Loucy (cell line): ENCODE measurements around the gene EPHA6.

ENCODE experiments used
- H2AFZ ChIP-seq: fragments of 200-600 bp; sonication (generic); 2 replicates; pipeline ENCODE4 v1.6.0; 2016; ENCODE audit warnings: antibody characterized with exemption, mild to moderate bottlenecking, low read length, moderate library complexity
- H3F3A ChIP-seq: fragments of 200-600 bp; 2 replicates; pipeline ENCODE4 v1.6.0; 2016; ENCODE audit warnings: antibody characterized with exemption, low read depth, mild to moderate bottlenecking
- H3K27me3 ChIP-seq: fragments of 200-600 bp; sonication (generic); 2 replicates; pipeline ENCODE4 v1.6.1; 2014; ENCODE audit warnings: low read length, mild to moderate bottlenecking; ENCODE audit not compliant: insufficient read depth, poor library complexity, severe bottlenecking
- H3K36me3 ChIP-seq: fragments of 200-600 bp; sonication (generic); 2 replicates; pipeline ENCODE4 v1.6.1; 2016; ENCODE audit warnings: low read length; ENCODE audit not compliant: insufficient read depth
- H3K4me1 ChIP-seq: fragments of 200-600 bp; sonication (generic); 2 replicates; pipeline ENCODE4 v1.5.1; 2014; ENCODE audit warnings: low read length, mild to moderate bottlenecking; ENCODE audit not compliant: insufficient read depth, poor library complexity, severe bottlenecking
- H3K4me2 ChIP-seq: fragments of 200-600 bp; sonication (generic); 2 replicates; pipeline ENCODE4 v1.6.0; 2014; ENCODE audit warnings: antibody characterized with exemption, low read length, low read depth, mild to moderate bottlenecking; ENCODE audit not compliant: poor library complexity, severe bottlenecking
- H3K4me3 ChIP-seq: fragments of 200-600 bp; sonication (generic); 2 replicates; pipeline ENCODE4 v1.5.1; 2014; ENCODE audit warnings: low read length, mild to moderate bottlenecking, mixed read lengths; ENCODE audit not compliant: poor library complexity, severe bottlenecking
- H3K79me2 ChIP-seq: fragments of 200-600 bp; sonication (generic); 2 replicates; pipeline ENCODE4 v1.6.1; 2014; ENCODE audit warnings: low read length; ENCODE audit not compliant: insufficient read depth
- H3K9ac ChIP-seq: fragments of 200-600 bp; sonication (generic); 2 replicates; pipeline ENCODE4 v1.6.0; 2014; ENCODE audit warnings: mild to moderate bottlenecking, low read depth, low read length, moderate library complexity; ENCODE audit not compliant: poor library complexity, severe bottlenecking
- H3K9me2 ChIP-seq: fragments of 200-600 bp; sonication (generic); replicated peaks from 2 replicates; pipeline ENCODE4 v1.6.1; 2016; ENCODE audit warnings: low read depth, low read length, mixed read lengths
- H3K9me3 ChIP-seq: fragments of 200-600 bp; sonication (generic); 2 replicates; pipeline ENCODE4 v1.6.1; 2014; ENCODE audit warnings: mild to moderate bottlenecking, antibody characterized with exemption, low read length, low read depth; ENCODE audit not compliant: insufficient read depth
- H4K20me1 ChIP-seq: fragments of 200-600 bp; sonication (generic); 2 replicates; pipeline ENCODE4 v1.6.0; 2014; ENCODE audit warnings: antibody characterized with exemption, low read length, mild to moderate bottlenecking; ENCODE audit not compliant: insufficient read depth, poor library complexity, severe bottlenecking
- EZH2phosphoT487 ChIP-seq: fragments of 200-600 bp; IDR thresholded peaks from 2 replicates; pipeline ENCODE4 v1.6.1; 2018; ENCODE audit warnings: antibody characterized with exemption, mild to moderate bottlenecking, moderate library complexity, borderline replicate concordance
- TF ChIP-seq, protein P1 (sequence below): fragments of 200-600 bp; sonication (generic); conservative IDR thresholded peaks from 2 replicates; pipeline ENCODE4 v1.5.1; 2014; ENCODE audit warnings: mild to moderate bottlenecking, antibody characterized with exemption, low read length

EPHA6 gene

DNA sequence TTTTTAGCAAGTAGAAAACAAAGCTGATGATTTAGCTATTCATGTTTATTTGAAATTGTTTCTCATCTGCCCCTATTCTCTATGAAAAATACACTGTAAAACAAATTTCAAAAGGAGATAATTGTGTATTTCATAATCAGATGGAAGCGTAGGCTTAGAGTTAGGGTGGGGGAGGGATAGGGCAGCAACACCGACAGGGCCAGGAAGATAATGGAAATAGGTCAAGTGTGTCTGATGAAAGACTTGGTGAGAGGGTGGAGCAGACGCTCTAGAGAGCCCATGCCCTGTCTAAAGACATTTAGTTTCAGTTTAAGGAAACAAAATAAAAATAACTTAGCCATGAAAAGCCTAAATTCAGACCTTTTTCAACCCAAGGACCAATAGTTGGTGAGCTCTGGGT lies 898.5 kb downstream of the EPHA6 start:
- H3K9ac ChIP-seq, result no peak overlapping the region
- no peak overlapping the region for H2AFZ ChIP-seq
- H3K79me2 ChIP-seq, result no peaks in the 10 kb centered on the region
- H3K27me3 ChIP-seq, result no peaks in the 10 kb centered on the region
- H3K36me3 ChIP-seq, result no peaks in the 10 kb centered on the region
- no peaks in the 10 kb centered on the region for H3K9me3 ChIP-seq
- H4K20me1 ChIP-seq, result no peaks in the 10 kb centered on the region
- H3K4me2 ChIP-seq, result no peak overlapping the region
- no peaks in the 10 kb centered on the region for H3K4me1 ChIP-seq
- TF ChIP-seq, protein P1, sequence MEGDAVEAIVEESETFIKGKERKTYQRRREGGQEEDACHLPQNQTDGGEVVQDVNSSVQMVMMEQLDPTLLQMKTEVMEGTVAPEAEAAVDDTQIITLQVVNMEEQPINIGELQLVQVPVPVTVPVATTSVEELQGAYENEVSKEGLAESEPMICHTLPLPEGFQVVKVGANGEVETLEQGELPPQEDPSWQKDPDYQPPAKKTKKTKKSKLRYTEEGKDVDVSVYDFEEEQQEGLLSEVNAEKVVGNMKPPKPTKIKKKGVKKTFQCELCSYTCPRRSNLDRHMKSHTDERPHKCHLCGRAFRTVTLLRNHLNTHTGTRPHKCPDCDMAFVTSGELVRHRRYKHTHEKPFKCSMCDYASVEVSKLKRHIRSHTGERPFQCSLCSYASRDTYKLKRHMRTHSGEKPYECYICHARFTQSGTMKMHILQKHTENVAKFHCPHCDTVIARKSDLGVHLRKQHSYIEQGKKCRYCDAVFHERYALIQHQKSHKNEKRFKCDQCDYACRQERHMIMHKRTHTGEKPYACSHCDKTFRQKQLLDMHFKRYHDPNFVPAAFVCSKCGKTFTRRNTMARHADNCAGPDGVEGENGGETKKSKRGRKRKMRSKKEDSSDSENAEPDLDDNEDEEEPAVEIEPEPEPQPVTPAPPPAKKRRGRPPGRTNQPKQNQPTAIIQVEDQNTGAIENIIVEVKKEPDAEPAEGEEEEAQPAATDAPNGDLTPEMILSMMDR, result no peak
- TF ChIP-seq EZH2phosphoT487, result no peak
- no peaks in the 10 kb centered on the region for H3F3A ChIP-seq
- H3K9me2 ChIP-seq, result no peaks in the 10 kb centered on the region
- H3K4me3 ChIP-seq, result no peak overlapping the region

- H3K4me3 ChIP-seq, result no peak overlapping the region
Measured at GRCh38 chr3:97713634-97714033, 899.2 kb downstream of the EPHA6 start.

DNA sequence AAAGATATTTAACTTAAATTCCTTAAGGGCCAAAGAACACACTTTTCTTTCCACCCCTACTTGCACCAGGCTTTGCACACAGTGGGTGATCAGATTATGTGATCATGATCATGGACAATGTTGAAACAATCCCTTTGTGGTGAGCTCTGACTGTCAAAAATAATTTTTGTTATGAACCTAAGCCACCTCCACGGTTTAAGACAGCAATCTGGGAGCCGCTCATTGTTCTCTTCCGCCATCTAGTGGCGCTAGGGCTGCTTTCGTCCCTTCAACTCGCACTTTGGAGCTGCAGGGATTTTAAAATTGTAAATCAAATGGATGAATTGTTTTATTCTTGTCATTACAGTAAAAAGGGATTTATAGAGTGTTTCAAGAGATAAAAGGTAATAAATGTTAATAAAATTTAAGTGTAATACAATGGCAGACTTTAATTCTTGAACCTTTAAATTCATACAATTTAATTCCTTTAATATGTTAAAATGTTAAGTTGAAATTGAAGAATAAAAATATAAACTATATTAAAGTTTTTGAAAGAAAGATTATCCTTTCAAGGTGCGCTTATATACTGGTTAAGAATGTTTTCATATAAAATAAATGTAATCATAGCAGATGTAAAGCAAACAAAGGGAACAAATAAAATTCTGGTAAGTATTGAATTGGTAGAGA lies 904.9 kb downstream of the EPHA6 start:
- Histone ChIP-seq H4K20me1 (no peaks in the 10 kb centered on the region), H2AFZ (no peak overlapping the region), H3K9ac (no peak overlapping the region), H3K79me2 (no peaks in the 10 kb centered on the region), H3F3A (no peaks in the 10 kb centered on the region), H3K4me2 (no peak overlapping the region), H3K36me3 (no peaks in the 10 kb centered on the region), H3K27me3 (no peaks in the 10 kb centered on the region), H3K9me2 (no peaks in the 10 kb centered on the region), H3K4me1 (no peaks in the 10 kb centered on the region), H3K4me3 (no peak overlapping the region), H3K9me3 (no peaks in the 10 kb centered on the region)
- TF ChIP-seq, protein P1, result peak; percentile 95
- TF ChIP-seq EZH2phosphoT487, result no peak

More at GRCh38 chr3:97713634-97714033, 899.2 kb downstream of the EPHA6 start:
- Histone ChIP-seq H2AFZ (no peak overlapping the region), H3K9me3 (no peaks in the 10 kb centered on the region), H3F3A (no peaks in the 10 kb centered on the region), H3K79me2 (no peaks in the 10 kb centered on the region), H3K9ac (no peak overlapping the region), H3K4me2 (no peak overlapping the region), H3K27me3 (no peaks in the 10 kb centered on the region), H4K20me1 (no peaks in the 10 kb centered on the region), H3K36me3 (no peaks in the 10 kb centered on the region), H3K9me2 (no peaks in the 10 kb centered on the region), H3K4me1 (no peaks in the 10 kb centered on the region)
- TF ChIP-seq, protein P1, result no peak
- TF ChIP-seq EZH2phosphoT487, result no peak
